ENCODE data around the gene KCNIP1.
A peak's percentile ranks its signal among the peaks of the same experiment; 100 is the strongest.

Gene KCNIP1

DNA sequence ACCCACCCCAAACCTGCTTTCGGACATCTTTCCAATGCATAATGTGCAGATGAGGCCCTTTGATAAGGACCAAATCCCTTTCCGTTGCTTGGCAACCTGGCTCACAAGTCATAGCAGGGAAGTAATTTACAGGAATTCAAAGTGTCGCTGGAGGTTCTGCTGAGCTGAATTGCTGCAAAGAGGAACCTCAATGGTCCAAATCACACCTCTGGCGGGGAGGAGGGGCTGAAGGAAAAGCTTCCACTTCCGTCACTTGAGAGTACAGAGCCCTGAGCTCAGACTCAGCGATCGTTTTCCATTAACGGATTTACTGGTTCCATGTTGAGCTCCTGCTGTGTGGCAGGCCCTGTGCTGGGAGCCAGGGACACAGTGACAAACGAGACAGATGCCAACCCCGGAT is 99.3 kb downstream of the KCNIP1 start:
- no peak for FAIRE-seq

DNA sequence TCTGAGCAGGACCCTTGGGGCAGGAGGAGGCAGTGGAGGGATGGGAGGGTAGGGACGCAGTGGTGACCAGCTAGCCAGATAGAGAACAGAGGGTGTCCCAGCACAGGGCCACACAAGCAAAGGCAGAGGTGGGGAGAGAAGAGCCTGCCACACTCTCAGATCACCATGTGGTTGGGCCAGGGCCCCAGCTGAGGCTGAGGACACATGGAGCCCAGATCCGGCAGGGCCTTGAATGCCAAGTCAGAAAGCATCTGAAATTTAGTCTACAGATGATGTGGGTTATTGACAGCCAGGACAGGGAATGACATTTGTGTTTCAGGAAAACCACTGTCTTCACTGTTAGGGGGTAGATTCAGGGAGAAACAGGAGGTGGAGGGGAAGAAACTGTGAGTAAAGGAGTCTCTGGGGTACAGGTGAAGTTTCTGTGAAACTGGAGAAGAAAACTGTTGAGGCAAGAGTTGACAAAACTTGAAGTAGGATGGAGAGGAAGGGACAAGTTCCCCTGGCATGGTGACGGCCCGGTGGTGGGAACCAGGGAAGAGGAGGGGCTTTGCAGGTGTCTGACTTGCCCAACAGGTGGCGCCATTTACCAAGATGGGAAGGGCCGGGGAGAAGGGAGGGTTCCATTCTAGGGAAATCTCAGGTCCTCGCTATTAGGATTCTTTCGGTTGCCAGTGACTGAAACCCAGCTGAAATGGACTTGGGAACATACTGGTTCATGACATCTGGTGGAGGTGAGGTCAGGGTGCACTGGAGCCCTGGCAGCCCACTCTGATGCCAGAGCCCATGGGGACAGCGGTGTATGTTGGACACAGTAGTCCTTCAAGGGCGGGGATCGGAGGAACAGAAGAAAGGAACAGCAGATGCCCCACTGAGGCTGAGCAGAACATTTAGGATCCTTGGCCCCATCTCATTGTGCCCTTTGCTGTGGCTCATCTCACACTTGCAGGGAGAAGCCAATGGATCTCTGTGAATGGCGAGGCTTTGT is 100.1 kb downstream of the KCNIP1 start:
- no peak for FAIRE-seq

DNA sequence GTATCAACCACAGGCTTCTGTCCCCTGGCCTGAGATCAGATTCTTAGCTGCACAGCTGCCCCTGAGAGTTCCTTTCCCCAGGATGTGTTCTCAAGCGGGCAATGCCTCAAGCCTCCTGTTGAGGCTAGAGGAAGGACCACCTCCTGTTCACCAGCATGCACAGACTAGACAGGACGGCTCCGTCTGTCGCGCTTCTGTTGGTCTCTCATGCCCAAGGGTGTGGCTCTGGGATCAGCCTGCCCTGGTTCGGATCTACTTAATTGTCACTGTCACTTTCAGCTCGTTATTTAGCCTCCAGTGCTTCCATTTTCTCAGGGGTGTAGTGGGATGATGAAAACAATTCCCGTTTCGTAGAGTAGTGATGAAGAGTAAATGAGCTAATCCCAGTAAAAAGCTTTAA is 103.1 kb downstream of the KCNIP1 start:
- FAIRE-seq, result no peak

DNA sequence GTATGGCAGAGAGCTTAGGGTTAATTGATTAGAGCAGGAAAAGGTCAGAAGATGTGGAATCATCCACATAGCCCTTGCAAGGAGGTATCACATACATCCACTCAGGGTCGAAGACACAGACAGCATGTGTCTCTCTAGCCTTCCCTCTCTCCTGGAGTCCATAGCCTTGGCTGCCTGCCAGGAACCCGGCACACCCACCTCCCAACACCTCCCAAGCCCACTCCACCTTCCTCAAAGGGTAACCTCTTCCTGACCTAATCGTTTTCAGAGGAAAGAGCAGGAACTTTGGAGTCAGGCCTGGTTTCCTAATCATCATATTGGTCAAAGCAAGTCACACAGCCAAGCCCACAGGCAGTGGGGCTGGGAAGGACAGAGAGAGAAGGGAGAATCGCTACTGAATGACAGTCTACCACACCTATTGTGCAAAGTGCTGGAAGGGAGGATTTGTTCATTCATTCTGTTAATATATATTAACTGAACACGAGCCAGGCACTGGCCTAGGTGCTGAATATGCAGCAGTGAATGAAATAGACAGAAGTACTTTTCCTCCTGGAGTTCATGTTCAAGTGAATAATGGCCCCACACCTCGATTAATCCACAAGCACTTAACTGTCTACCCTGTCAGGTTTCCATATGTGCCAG is 107.8 kb downstream of the KCNIP1 start:
- no peak for FAIRE-seq

- no peak for FAIRE-seq
These were observed 108.4 kb downstream of the KCNIP1 start for GRCh38 chr5:170612256-170612678.

DNA sequence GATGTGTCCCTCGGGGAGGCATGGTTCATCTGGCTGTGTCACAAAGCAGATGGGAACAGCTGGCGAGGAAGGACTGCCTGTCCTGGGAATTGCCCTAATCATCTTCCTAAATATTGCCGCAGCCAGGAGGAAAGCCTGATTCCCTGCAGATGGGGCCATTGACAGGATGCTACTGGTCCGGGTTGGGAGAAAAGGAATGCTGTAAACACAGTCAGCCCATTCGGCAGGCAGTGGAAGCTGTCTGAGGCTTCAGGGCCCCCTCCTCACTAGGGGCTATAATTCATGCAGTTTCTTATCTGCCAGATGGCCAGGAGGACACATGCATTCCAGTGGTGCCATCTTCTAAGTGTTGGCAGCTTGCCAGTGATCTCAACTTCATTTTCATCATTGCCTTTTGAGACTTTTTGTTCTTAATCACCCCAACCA is 110.3 kb downstream of the KCNIP1 start:
- FAIRE-seq, result no peak

GRCh38 chr5:170614720-170615119 is 110.9 kb downstream of the KCNIP1 start:
- FAIRE-seq, result no peak

DNA sequence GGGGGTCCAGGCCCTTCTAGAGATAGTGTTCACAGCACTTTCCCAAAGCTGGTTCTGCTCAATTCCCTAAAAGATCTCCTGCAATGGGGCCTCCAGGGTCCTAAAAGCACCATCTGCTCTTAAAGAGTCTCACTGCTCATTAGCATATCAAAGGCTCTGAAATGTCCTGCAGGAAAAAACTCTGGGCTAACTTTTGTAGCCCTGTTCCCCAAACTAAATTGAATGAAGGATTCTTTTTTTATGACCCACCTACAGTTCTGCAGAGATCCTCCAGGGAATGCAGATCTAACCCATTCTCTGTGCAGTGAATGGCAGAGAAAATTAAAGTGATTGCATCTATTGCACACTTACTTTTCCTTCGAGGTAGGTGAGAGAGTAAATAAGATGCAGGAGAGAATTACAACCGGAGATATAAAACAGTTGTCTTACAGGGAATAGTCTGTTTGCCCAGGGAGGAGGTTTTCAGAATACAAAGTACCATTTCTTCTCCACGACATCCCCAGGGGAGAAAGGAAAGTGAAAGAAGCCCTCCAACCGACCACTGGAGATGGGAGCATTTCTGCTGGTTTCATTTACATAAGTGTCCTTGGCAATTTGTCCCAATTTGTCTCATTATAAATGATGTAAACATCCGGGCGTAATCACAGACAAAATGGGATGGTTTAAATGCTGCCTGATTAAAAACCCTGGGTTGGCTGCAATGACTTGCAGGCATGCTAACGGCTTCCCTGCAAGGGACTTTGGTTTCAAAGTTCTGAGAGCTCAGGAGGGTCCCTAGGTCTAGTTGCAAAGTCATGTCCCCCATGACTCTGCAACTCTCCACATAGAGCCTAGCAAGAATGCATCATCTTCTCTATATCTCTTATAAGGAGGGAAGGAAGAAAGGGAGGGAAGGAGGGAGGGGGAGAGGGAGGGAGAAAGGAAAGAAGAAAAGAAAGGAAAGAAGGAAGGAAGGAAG is 114.0 kb downstream of the KCNIP1 start:
- no peak for FAIRE-seq

DNA sequence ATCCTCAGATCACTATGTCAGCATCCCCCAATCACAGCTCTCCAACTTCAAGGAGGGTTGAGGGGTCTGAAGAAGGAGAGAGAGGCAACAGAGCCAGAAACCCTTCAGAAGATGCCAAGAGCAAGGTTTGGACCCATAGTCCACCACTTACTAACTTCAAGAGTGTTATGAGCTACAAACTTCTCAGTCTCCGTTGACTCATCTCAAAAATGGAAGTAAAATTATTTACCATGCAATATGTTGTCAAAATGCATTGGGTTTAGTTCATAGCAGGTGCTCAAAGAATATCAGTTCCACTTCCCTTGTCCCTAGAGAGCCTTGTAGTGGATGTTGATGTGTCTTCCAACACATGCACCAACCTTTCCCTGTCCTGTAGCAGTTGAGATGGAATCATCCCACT is 116.0 kb downstream of the KCNIP1 start:
- FAIRE-seq, result no peak

DNA sequence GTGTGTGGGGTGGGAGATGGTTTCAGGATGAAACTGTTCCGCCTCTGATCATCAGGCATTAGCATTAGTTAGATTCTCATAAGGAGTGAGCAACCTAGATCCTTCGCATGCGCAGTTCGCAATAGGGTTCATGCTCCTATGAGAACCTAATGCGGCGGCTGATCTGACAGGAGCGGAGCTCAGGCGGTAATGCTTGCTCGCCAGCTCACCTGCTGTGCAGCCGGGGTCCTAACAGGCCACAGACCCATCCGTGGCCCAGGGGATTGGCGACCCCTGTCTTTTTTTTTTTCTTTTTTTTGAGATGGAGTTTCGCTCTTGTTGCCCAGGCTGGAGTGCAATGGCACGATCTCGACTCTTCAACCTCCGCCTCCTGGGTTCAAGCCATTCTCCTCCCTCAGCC is 119.1 kb downstream of the KCNIP1 start:
- FAIRE-seq, result no peak

GRCh38 chr5:170623576-170624181 is 119.9 kb downstream of the KCNIP1 start:
- no peak for FAIRE-seq

DNA sequence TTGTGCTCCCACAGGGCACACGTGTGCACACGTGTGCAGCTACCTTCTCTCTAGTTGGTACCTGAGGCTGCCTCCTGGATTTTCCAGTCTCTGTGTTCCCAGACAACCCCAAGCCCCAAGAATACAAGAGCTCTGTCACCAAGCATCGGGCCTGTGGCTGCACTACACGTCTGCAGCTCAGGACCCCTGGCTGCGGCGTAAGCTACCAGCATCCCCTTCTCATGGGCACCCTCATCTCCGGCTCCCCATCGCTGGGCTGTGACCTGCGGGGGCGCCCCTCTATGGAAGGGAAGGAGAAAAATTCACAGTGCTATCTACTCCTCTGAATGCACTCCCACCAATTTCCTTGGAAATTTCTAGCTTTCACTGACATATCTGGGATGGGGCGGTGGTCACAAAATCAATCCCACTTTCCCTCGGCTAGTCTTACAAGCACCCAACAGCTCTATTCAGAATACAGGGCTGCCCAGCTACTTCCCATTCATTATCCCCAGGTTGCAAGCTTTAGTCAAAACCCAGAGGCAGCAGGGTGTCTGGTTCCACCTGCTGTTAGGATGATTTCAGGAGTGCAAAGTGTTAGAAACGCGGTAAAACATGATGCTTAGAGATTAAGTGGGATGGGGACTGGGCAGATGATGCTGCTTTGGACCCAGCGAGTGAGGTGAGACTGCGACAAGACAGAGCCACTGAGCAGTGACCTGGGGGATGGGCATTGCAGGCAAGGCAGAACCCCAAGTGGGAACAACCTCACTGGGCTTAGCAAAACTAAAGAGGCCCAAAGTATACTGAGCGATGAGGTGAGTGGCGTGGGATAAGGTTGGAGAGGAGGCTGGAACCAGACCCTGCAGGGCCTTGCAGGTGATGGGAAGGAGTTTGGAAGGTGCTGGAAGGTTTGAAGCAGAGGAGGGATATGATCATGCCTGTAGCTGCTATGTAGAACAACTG is 121.7 kb downstream of the KCNIP1 start:
- FAIRE-seq, result no peak

GRCh38 chr5:170626507-170627150 is 122.8 kb downstream of the KCNIP1 start:
- no peak for FAIRE-seq

- FAIRE-seq, result no peak
These were observed 123.5 kb downstream of the KCNIP1 start for GRCh38 chr5:170627271-170627670.

GRCh38 chr5:170628028-170628427 is 124.2 kb downstream of the KCNIP1 start:
- no peak for FAIRE-seq

GRCh38 chr5:170628691-170629565 is 125.1 kb downstream of the KCNIP1 start:
- FAIRE-seq, result no peak

DNA sequence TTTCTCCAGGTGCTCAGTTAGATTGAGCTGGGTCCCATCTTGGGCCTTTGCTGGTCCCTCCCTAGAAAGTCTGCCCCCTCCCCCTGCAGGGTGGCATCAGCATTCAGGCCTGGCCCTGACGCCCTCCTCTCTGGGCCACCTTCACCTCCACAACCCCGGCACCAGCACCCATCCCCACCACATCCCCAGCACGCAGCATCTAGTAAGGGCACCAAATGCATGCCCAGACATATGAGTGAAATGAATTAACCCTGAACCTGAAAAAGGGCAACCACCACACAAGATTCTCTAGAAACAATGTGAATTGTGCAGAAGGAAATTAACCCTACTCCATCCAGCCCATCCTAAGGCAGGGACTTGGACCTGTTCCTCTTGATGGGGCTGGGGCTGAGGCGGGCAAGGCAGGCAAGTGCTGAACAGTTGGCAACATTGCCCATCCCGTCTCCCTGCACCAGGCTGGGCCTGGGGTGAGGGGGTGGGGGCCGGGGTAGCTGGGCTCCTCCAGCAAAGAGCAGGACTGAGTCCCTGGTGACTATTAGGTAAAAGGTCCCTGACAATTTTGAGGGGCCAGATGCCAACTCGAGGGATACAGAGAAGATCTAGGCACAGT is 125.9 kb downstream of the KCNIP1 start:
- no peak for FAIRE-seq

DNA sequence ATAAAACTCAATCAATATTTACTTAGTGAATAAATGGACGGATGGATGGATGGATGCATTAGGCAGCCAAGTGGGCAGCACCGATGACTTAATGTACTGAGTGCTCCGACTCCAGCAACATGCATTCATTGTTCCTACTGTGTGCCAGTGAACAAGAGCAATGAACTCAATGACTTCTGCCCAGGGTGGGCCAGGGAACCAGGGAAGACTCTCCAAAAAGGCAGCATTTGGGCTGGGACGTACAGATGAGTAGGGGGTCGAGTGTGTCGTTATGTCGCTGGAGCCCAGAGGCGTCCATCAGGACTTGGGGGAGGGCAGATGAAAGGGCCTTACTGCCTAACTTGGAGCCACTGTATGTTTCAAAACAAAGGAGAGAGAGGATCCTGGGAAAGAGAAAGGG is 126.4 kb downstream of the KCNIP1 start:
- FAIRE-seq, result peak; percentile 30

- FAIRE-seq, result no peak
These were observed 126.9 kb downstream of the KCNIP1 start for GRCh38 chr5:170630711-170631141.
